GM06990 (cell line): ENCODE results near the gene IL15.

Experiments
- DNase-seq: peaks from one replicate; pipeline ENCODE4 v3.0.0-alpha.2; 2011; ENCODE audit not compliant: insufficient read length; ENCODE audit errors: extremely low read depth
- H3K27me3 ChIP-seq: replicated peaks from 2 replicates; pipeline ENCODE4 v1.6.0; 2011; ENCODE audit warnings: low read length; ENCODE audit not compliant: control insufficient read depth, insufficient read depth
- H3K36me3 ChIP-seq: 2 replicates; pipeline ENCODE4 v1.5.1; 2011; ENCODE audit warnings: low read length; ENCODE audit not compliant: control insufficient read depth, insufficient read depth
- H3K4me3 ChIP-seq: replicated peaks from 2 replicates; pipeline ENCODE4 v1.5.1; 2011; ENCODE audit warnings: low read depth, mild to moderate bottlenecking, control low read depth, low read length
- CTCF ChIP-seq: IDR thresholded peaks from 2 replicates; pipeline ENCODE4 v1.5.1; 2011; ENCODE audit warnings: low read length, control low read depth, mild to moderate bottlenecking, inconsistent platforms; ENCODE audit not compliant: insufficient read depth, poor library complexity, severe bottlenecking

Gene IL15

GRCh38 chr4:141659539-141659938 lies 23.2 kb downstream of the IL15 start:
- no peak for DNase-seq
- Histone ChIP-seq H3K4me3 (no peak overlapping the region), H3K27me3 (no peaks in the 10 kb centered on the region), H3K36me3 (no peaks in the 10 kb centered on the region; the same call in 1 of the 2 replicates)
- no peak for TF ChIP-seq CTCF

DNA sequence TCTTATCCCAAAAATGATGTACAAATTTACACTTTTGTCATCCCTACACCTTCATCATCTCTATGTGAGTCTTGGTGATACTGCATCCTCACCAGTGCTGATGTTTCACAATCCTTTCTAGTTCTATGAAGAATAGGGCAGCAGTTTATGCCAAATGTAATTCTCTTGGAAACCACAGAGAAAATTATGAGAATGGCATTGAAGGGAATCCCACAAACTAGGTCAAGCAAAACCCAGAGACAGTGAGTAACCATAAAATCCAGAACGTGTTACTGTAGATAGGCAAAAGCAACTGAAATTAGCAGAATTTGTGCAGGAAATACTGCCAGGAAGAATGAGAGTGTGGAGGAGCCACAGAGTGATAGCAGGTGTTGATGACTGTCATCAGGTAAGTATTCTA lies 24.5 kb downstream of the IL15 start:
- DNase-seq = no peak
- TF ChIP-seq CTCF = no peak
- H3K27me3 ChIP-seq = no peaks in the 10 kb centered on the region
- H3K4me3 ChIP-seq = no peak overlapping the region
- H3K36me3 ChIP-seq = no peaks in the 10 kb centered on the region; the same call in 1 of the 2 replicates

- H3K36me3 ChIP-seq = no peaks in the 10 kb centered on the region
- no peak for DNase-seq
- no peak overlapping the region for H3K4me3 ChIP-seq
- TF ChIP-seq CTCF = no peak
- no peaks in the 10 kb centered on the region for H3K27me3 ChIP-seq
Measured at GRCh38 chr4:141668200-141668910, 32.0 kb downstream of the IL15 start.

DNA sequence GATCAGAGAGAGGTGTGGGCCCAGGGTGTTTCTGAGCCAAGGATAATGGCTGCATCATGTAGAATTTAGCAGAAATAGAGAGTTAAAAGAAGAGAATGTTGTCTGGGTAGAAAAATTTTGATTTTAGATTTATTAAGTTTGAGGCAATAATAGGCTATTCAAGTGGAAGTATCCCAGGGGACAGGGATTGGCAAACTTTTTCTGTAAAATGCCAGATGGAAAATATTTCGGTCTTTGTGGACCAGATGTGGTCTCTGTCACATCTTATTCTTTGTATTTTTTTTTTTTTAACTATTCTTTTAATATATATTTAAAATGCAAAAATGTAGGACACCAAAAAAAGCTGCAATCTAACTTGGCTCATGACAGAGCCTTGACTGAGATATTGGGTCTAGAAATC lies 33.1 kb downstream of the IL15 start:
- DNase-seq = no peak
- H3K27me3 ChIP-seq = no peaks in the 10 kb centered on the region
- no peak for TF ChIP-seq CTCF
- H3K4me3 ChIP-seq = no peak overlapping the region
- no peaks in the 10 kb centered on the region for H3K36me3 ChIP-seq

DNA sequence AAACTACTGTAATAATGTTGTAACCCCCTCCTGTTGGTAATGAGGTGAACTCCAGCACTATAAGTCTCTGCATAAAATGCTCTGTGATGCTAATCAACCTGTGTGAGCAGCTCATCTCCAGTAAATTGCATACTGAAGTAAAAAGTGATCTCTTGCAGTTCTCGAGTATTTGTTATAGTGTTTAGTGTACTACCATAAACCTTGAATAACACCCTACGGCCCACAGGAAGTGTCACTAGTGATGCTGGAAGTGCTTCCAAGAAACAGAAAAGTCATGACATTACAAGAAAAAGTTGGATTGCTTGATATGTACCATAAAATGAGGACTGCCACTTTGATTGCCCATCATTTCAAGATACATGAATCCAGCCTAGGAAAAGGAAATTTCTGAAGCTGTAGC lies 39.0 kb downstream of the IL15 start:
- no peak for TF ChIP-seq CTCF
- Histone ChIP-seq H3K27me3 (no peaks in the 10 kb centered on the region), H3K4me3 (no peak overlapping the region), H3K36me3 (no peaks in the 10 kb centered on the region; the same call in 1 of the 2 replicates)
- no peak for DNase-seq
